CD4-positive, CD25-positive, alpha-beta regulatory T cell (primary cell): ENCODE results near the gene KCND2. TPM values are rescaled to one million over a fixed set of nuclear protein-coding genes. Genes with fewer than 3 reads are reported as not detected.

Experiments
- ATAC-seq, 2 donors: fragments of 150-1000 bp; cut with Tn5 transposase; one replicate each; pipeline ENCODE4 v1.10.0; 2021; ENCODE audit warnings: low read depth in 2 of 2, moderate number of reproducible peaks in 2 of 2, moderate library complexity in 1 of 2
- DNase-seq, 3 donors: peaks; one replicate each; pipeline versions ENCODE4 v3.0.0 to v3.0.0-alpha.2; 2012 to 2022; ENCODE audit warnings: mixed read lengths in 1 of 3
- H3K27ac ChIP-seq: one replicate; pipeline ENCODE4 v1.7.0; 2013; ENCODE audit warnings: mild to moderate bottlenecking, low read length; ENCODE audit not compliant: insufficient read depth, poor library complexity, severe bottlenecking
- H3K27me3 ChIP-seq: one replicate; pipeline ENCODE4 v1.7.0; 2013; ENCODE audit warnings: low read length; ENCODE audit not compliant: control insufficient read depth, insufficient read depth
- H3K36me3 ChIP-seq: one replicate; pipeline ENCODE4 v1.7.0; 2013; ENCODE audit warnings: mild to moderate bottlenecking, low read length, moderate library complexity; ENCODE audit not compliant: control insufficient read depth, insufficient read depth
- H3K4me1 ChIP-seq: 2 replicates; pipeline ENCODE4 v1.7.0; 2013; ENCODE audit warnings: mild to moderate bottlenecking, low read length; ENCODE audit not compliant: insufficient read depth, control insufficient read depth, poor library complexity, severe bottlenecking
- H3K4me3 ChIP-seq: one replicate; pipeline ENCODE4 v1.7.0; 2013; ENCODE audit warnings: low read depth, mild to moderate bottlenecking, low read length, moderate library complexity
- H3K9me3 ChIP-seq, 2 experiments: 1 replicate in 1 of 2; 2 replicates in 1 of 2; pipeline ENCODE4 v1.7.0; 2013; ENCODE audit warnings: low read length in 2 of 2, mild to moderate bottlenecking in 1 of 2, moderate library complexity in 1 of 2; ENCODE audit not compliant: control insufficient read depth in 2 of 2
- H3K27ac Mint-ChIP-seq, 3 donors: one replicate each; pipeline ENCODE4 v1.8.0; 2020 to 2022; ENCODE audit warnings: mild to moderate bottlenecking in 3 of 3, mixed read lengths in 3 of 3, moderate library complexity in 2 of 3
- H3K27me3 Mint-ChIP-seq: one replicate; pipeline ENCODE4 v1.8.0; 2022; ENCODE audit warnings: mild to moderate bottlenecking, mixed read lengths
- H3K36me3 Mint-ChIP-seq: one replicate; pipeline ENCODE4 v1.8.0; 2020; ENCODE audit warnings: mixed read lengths
- H3K4me1 Mint-ChIP-seq, 4 donors: one replicate each; pipeline ENCODE4 v1.8.0; 2020 to 2022; ENCODE audit warnings: mixed read lengths in 4 of 4, mild to moderate bottlenecking in 1 of 4
- H3K4me3 Mint-ChIP-seq, 4 donors: one replicate each; pipeline ENCODE4 v1.8.0; 2020 to 2022; ENCODE audit warnings: mild to moderate bottlenecking in 4 of 4, mixed read lengths in 4 of 4, moderate library complexity in 3 of 4
- H3K9me3 Mint-ChIP-seq, 7 donors: one replicate each; pipeline ENCODE4 v1.8.0; 2020 to 2022; ENCODE audit warnings: mixed read lengths in 7 of 7, mild to moderate bottlenecking in 3 of 7, moderate library complexity in 2 of 7
- polyA plus RNA-seq, 4 donors: library from polyadenylated mRNA; unstranded; fragments of 300-500 nt; fragmentation: Illumina TruSeq; gene quantifications; one replicate each; pipeline ENCODE4 v1.2.3, GENCODE V29; 2021
- total RNA-seq: library from RNA; stranded (reverse); gene quantifications from one replicate; pipeline ENCODE4 v1.2.3, GENCODE V29; 2022

KCND2 gene
- total and polyA plus RNA-seq, 5 donors from 2014 or later = not detected

GRCh38 chr7:120792091-120792860, 519.3 kb downstream of the KCND2 start:
- DNase-seq (peak; percentile 31 to 49 (median 37)), ATAC-seq (peak; percentile 50 to 59)
- Histone ChIP-seq H3K36me3 (no peaks in the 10 kb centered on the region), H3K4me1 (no peaks in the 10 kb centered on the region), H3K9me3 (no peaks in the 10 kb centered on the region), H3K27me3 (no peaks in the 10 kb centered on the region), H3K4me3 (no peak overlapping the region), H3K27ac (no peak overlapping the region)
- no peaks in the 10 kb centered on the region for H3K9me3 Mint-ChIP-seq
- no peaks in the 10 kb centered on the region for H3K36me3 Mint-ChIP-seq
- H3K27me3 Mint-ChIP-seq = peaks cover 21% of the 10 kb centered on the region
- no peak overlapping the region for H3K27ac Mint-ChIP-seq
- no peak overlapping the region for H3K4me3 Mint-ChIP-seq
- H3K4me1 Mint-ChIP-seq = no peaks in the 10 kb centered on the region

- no peaks in the 10 kb centered on the region for H3K27me3 ChIP-seq
- H3K4me1 ChIP-seq = no peaks in the 10 kb centered on the region
- no peaks in the 10 kb centered on the region for H3K9me3 ChIP-seq
- DNase-seq (no peak), ATAC-seq (no peak)
- Mint-ChIP-seq H3K4me1 (no peaks in the 10 kb centered on the region), H3K9me3 (no peaks in the 10 kb centered on the region), H3K36me3 (no peaks in the 10 kb centered on the region), H3K4me3 (no peak overlapping the region), H3K27me3 (peaks cover 21% of the 10 kb centered on the region), H3K27ac (no peak overlapping the region)
- H3K4me3 ChIP-seq = no peak overlapping the region
- H3K36me3 ChIP-seq = no peaks in the 10 kb centered on the region
- no peak overlapping the region for H3K27ac ChIP-seq
Measured at GRCh38 chr7:120792861-120793130, 519.8 kb downstream of the KCND2 start.

- DNase-seq (no peak), ATAC-seq (no peak)
- H3K9me3 ChIP-seq = no peaks in the 10 kb centered on the region
- H3K36me3 ChIP-seq = no peaks in the 10 kb centered on the region
- no peak overlapping the region for H3K4me3 ChIP-seq
- no peaks in the 10 kb centered on the region for H3K27me3 ChIP-seq
- H3K4me3 Mint-ChIP-seq = peak overlapping the region in 1 of 4 donors; percentile 54
- no peaks in the 10 kb centered on the region for H3K4me1 ChIP-seq
- no peak overlapping the region for H3K27ac ChIP-seq
- H3K36me3 Mint-ChIP-seq = no peaks in the 10 kb centered on the region
- H3K4me1 Mint-ChIP-seq = no peaks in the 10 kb centered on the region
- peaks cover 21% of the 10 kb centered on the region for H3K27me3 Mint-ChIP-seq
- H3K9me3 Mint-ChIP-seq = no peaks in the 10 kb centered on the region
- no peak overlapping the region for H3K27ac Mint-ChIP-seq
Measured at GRCh38 chr7:120793213-120793936, 520.4 kb downstream of the KCND2 start.

- Histone ChIP-seq H3K27ac (no peak overlapping the region), H3K4me3 (no peak overlapping the region), H3K36me3 (no peaks in the 10 kb centered on the region), H3K9me3 (no peaks in the 10 kb centered on the region), H3K4me1 (no peaks in the 10 kb centered on the region), H3K27me3 (no peaks in the 10 kb centered on the region)
- ATAC-seq = no peak
- Mint-ChIP-seq H3K27me3 (peaks cover 15% of the 10 kb centered on the region), H3K4me3 (no peak overlapping the region), H3K9me3 (no peaks in the 10 kb centered on the region), H3K4me1 (no peaks in the 10 kb centered on the region), H3K27ac (no peak overlapping the region), H3K36me3 (no peaks in the 10 kb centered on the region)
- no peak for DNase-seq
Measured at GRCh38 chr7:120794106-120794729, 521.2 kb downstream of the KCND2 start.

- H3K27ac ChIP-seq = no peak overlapping the region
- ATAC-seq (no peak), DNase-seq (no peak)
- no peaks in the 10 kb centered on the region for H3K4me1 ChIP-seq
- H3K36me3 ChIP-seq = no peaks in the 10 kb centered on the region
- H3K36me3 Mint-ChIP-seq = no peaks in the 10 kb centered on the region
- H3K4me1 Mint-ChIP-seq = no peaks in the 10 kb centered on the region
- H3K9me3 ChIP-seq = no peaks in the 10 kb centered on the region
- H3K27me3 ChIP-seq = peaks cover 2% of the 10 kb centered on the region
- no peak overlapping the region for H3K27ac Mint-ChIP-seq
- peaks cover 0 to 2% (median 0%) of the 10 kb centered on the region in 7 donors for H3K9me3 Mint-ChIP-seq
- H3K4me3 Mint-ChIP-seq = no peak overlapping the region
- no peak overlapping the region for H3K4me3 ChIP-seq
- peaks cover 7% of the 10 kb centered on the region for H3K27me3 Mint-ChIP-seq
Measured at GRCh38 chr7:120797026-120797645, 524.2 kb downstream of the KCND2 start.

GRCh38 chr7:120799147-120799546, 526.2 kb downstream of the KCND2 start:
- Mint-ChIP-seq H3K4me3 (no peak overlapping the region), H3K9me3 (peaks cover 0 to 2% (median 0%) of the 10 kb centered on the region in 7 donors), H3K27me3 (peaks cover 10% of the 10 kb centered on the region), H3K4me1 (no peaks in the 10 kb centered on the region), H3K27ac (no peak overlapping the region), H3K36me3 (no peaks in the 10 kb centered on the region)
- Histone ChIP-seq H3K27ac (no peak overlapping the region), H3K27me3 (peaks cover 2% of the 10 kb centered on the region), H3K4me1 (no peaks in the 10 kb centered on the region), H3K36me3 (no peaks in the 10 kb centered on the region), H3K4me3 (no peak overlapping the region), H3K9me3 (no peaks in the 10 kb centered on the region)
- ATAC-seq (no peak), DNase-seq (no peak)
